ENCODE results near the gene CYLD.

The CYLD gene

GRCh38 chr16:50802961-50803360 lies 61.1 kb downstream of the CYLD start:
- Histone ChIP-seq H3K4me3 (ENCODE audit: low read depth, low read length) (no peak overlapping the region), H3K4me1 (ENCODE audit: control insufficient read depth, insufficient read depth, low read length) (no peaks in the 10 kb centered on the region), H3K9me3 (ENCODE audit: control insufficient read depth, insufficient read depth, low read depth, low read length) (no peaks in the 10 kb centered on the region), H3K27ac (ENCODE audit: extremely low read depth, low read depth, low read length) (no peak overlapping the region), H3K36me3 (ENCODE audit: control insufficient read depth in 2 of 2, insufficient read depth in 1 of 2, low read length in 2 of 2) (no peaks in the 10 kb centered on the region)
- ChIA-PET POLR2A (no interaction called here), CTCF (interaction anchor here (0.6 to 1.6 kb wide), 5 partner anchors 100 to 735 kb away, joined by 3 to 6 read pairs (median 4); no protein-coding TSS in a partner anchor)
- TF ChIP-seq ZNF155 (tag by site-specific recombination; IDR thresholded peaks at IDR 0.05) (no peak), ZNF837 (tag by site-specific recombination; IDR thresholded peaks at IDR 0.05) (no peak), ZNF266 (tag by site-specific recombination; IDR thresholded peaks at IDR 0.05; ENCODE audit: low read depth) (no peak), ZBTB20 (tag by site-specific recombination; IDR thresholded peaks at IDR 0.05) (no peak), ZNF621 (tag by site-specific recombination; IDR thresholded peaks at IDR 0.05) (no peak), HOXA7 (CRISPR knock-in tag; IDR thresholded peaks at IDR 0.05; ENCODE audit: borderline replicate concordance) (no peak), ZNF561 (tag by site-specific recombination; IDR thresholded peaks at IDR 0.05; ENCODE audit: borderline replicate concordance) (no peak)

- Histone ChIP-seq H3K4me1 (ENCODE audit: control insufficient read depth, insufficient read depth, low read length) (no peaks in the 10 kb centered on the region), H3K4me3 (ENCODE audit: low read depth, low read length) (no peak overlapping the region), H3K27ac (ENCODE audit: extremely low read depth, low read depth, low read length) (no peak overlapping the region), H3K9me3 (ENCODE audit: control insufficient read depth, insufficient read depth, low read depth, low read length) (no peaks in the 10 kb centered on the region), H3K36me3 (ENCODE audit: control insufficient read depth in 2 of 2, insufficient read depth in 1 of 2, low read length in 2 of 2) (no peaks in the 10 kb centered on the region)
- TF ChIP-seq SCRT2 (tag by site-specific recombination; IDR thresholded peaks at IDR 0.05) (no peak), OVOL3 (tag by site-specific recombination; IDR thresholded peaks at IDR 0.05) (no peak), REST (tag by site-specific recombination; IDR thresholded peaks at IDR 0.05) (no peak), ZNF621 (tag by site-specific recombination; IDR thresholded peaks at IDR 0.05) (no peak)
- ChIA-PET POLR2A (no interaction called here), CTCF (interaction anchor here (1.2 to 3.8 kb wide), 8 partner anchors 9 to 594 kb away, joined by 3 to 145 read pairs (median 17); no protein-coding TSS in a partner anchor)
Observed at GRCh38 chr16:50804290-50804907, 62.5 kb downstream of the CYLD start.

GRCh38 chr16:50806099-50807062 lies 64.5 kb downstream of the CYLD start:
- Histone ChIP-seq H3K4me3 (ENCODE audit: low read depth, low read length) (peak overlapping the region; percentile 21), H3K4me1 (ENCODE audit: control insufficient read depth, insufficient read depth, low read length) (no peaks in the 10 kb centered on the region), H3K27ac (ENCODE audit: extremely low read depth, low read depth, low read length) (no peak overlapping the region), H3K9me3 (ENCODE audit: control insufficient read depth, insufficient read depth, low read depth, low read length) (no peaks in the 10 kb centered on the region), H3K36me3 (ENCODE audit: control insufficient read depth in 2 of 2, insufficient read depth in 1 of 2, low read length in 2 of 2) (no peaks in the 10 kb centered on the region)
- ChIA-PET POLR2A (interaction anchor here (0.7 kb wide), 1 partner anchor 139 kb away, joined by 4 read pairs; no protein-coding TSS in a partner anchor), CTCF (interaction anchor here (0.5 to 3.8 kb wide), 80 partner anchors 8 to 1757 kb away, joined by 3 to 145 read pairs (median 4); partner anchors contain the start of gene SNX20)
- no peak for TF ChIP-seq ZBTB21 (tag by site-specific recombination; IDR thresholded peaks at IDR 0.05)
- no peak for TF ChIP-seq KLF16 (tag by site-specific recombination; IDR thresholded peaks at IDR 0.05)
- TF ChIP-seq BCL6B (tag by site-specific recombination; IDR thresholded peaks at IDR 0.05): no peak
- no peak for TF ChIP-seq ZFHX2 (tag by site-specific recombination; conservative IDR thresholded peaks at IDR 0.05)
- peak; percentile 28; the same call in 1 of the 2 replicates for TF ChIP-seq ZNF629 (tag by site-specific recombination; IDR thresholded peaks at IDR 0.05)
- no peak for TF ChIP-seq ZNF138 (tag by site-specific recombination; IDR thresholded peaks at IDR 0.05; ENCODE audit: borderline replicate concordance)
- peak; percentile 75 for TF ChIP-seq ZBTB17 (tag by site-specific recombination; IDR thresholded peaks at IDR 0.05)
- TF ChIP-seq ZNF202 (tag by site-specific recombination; IDR thresholded peaks at IDR 0.05; ENCODE audit: borderline replicate concordance): no peak
- TF ChIP-seq ZNF24 (tag by site-specific recombination; IDR thresholded peaks at IDR 0.05): peak; percentile 97
- TF ChIP-seq TSHZ1 (tag by site-specific recombination; IDR thresholded peaks at IDR 0.05; ENCODE audit: borderline replicate concordance): no peak
- TF ChIP-seq ZNF2 (tag by site-specific recombination; IDR thresholded peaks at IDR 0.05): peak; percentile 88
- TF ChIP-seq HOXA7 (CRISPR knock-in tag; IDR thresholded peaks at IDR 0.05; ENCODE audit: borderline replicate concordance): no peak

Data from HEK293 (cell line).